ENCODE results near the gene PAXX. TPM values are rescaled to one million over a fixed set of nuclear protein-coding genes. Genes with fewer than 3 reads are reported as not detected.

PAXX gene
- 25.9 and 27.8 TPM in 2 replicates for total RNA-seq (2014; rRNA removed; shearing (Covaris generic))

- peak; percentile 92 for DNase-seq
- Histone ChIP-seq H3K27me3 (peaks cover 18% of the 10 kb centered on the region; the same call in 1 of the 2 replicates), H3K27ac (peak within 1 kb of the TSS; percentile 65), H3K9me3 (replicated peaks) (peaks cover 4% of the 10 kb centered on the region; the same call in 1 of the 2 replicates), H3K4me1 (peaks cover 13% of the 10 kb centered on the region; the same call in 1 of the 2 replicates), H3K36me3 (peaks cover 3% of the 10 kb centered on the region; the same call in 1 of the 2 replicates), H3K4me3 (peak within 1 kb of the TSS; percentile 72)
These were observed at the start of gene PAXX for GRCh38 chr9:136991993-136992818. Gene PAXX (plus strand): TSS chr9:136992422. CDS start chr9:136992444, 22 bp downstream.

DNA sequence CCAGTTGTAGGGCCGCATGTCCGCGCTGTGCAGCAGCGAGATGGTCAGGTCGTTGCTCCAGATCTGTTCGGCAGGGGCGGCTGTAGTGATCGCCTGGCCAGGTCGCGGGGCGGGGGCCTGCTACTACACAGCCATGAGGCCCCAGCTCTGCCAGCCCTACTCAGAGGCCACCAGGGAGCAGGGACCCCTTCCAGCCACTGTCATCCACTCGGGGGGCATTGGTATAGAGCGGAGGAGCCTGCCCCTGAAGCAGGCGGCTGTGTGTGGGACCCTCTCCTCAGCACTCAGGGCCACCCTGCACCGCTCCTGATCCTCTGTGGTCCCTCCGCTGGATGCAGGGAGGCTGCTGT is 49.4 kb upstream of the PAXX start:
- Histone ChIP-seq H3K27me3 (peaks cover 7% of the 10 kb centered on the region; the same call in 1 of the 2 replicates), H3K36me3 (peaks cover 41% of the 10 kb centered on the region), H3K27ac (no peak overlapping the region), H3K9me3 (replicated peaks) (0 out of 2 replicates have a peak, but pooled peaks cover 2% of the 10 kb centered on the region), H3K4me1 (peaks cover 3% of the 10 kb centered on the region; the same call in 1 of the 2 replicates), H3K4me3 (no peak overlapping the region)
- DNase-seq = no peak

DNA sequence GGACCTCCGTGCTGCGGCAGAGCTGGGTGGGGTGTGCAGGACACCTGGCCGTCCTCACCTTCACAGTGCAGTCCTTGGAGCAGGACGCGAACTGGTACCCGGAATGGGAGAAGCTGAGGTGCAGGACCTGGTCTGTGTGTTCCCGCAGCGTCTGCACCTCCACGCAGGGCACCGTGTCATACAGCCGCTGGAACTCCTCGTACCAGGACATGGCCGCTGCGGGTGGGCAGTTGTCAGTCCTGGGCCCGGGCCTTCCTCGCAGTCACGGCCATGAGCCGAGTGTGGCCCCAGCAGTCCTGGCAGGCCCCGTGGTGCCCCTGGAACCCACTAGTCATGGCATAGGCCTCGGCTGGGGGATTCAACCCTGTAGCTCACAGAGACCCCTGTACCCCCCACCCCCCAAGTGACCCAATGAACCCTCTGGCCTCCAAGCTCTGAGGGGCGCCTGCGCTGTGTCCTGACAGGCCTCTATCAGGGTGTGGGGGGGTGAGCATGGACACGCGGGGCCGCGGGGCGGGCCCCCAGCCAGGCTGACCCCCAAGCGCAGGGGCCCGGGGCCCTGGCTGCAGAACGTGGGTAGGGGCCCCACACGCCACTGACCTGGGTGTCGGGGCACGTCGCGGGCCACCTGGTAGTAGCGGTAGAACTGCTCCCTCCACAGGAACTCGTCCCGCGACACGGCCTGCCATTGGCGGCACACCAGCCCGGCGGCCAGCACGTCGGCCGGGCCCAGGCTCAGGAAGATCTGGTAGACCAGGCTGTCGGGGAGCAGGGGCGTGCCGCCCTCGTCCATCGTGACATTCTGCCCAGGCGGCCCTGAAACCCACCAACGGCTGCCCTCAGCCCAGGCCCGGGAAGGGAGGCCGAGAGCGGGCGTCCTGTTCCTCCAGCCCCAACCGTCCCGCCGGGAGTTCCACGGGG is 48.7 kb upstream of the PAXX start:
- peak overlapping the region; percentile 74 for H3K4me3 ChIP-seq
- peaks cover 7% of the 10 kb centered on the region; the same call in 1 of the 2 replicates for H3K27me3 ChIP-seq
- no peak overlapping the region for H3K27ac ChIP-seq
- H3K4me1 ChIP-seq = peaks cover 3% of the 10 kb centered on the region; the same call in 1 of the 2 replicates
- 0 out of 2 replicates have a peak, but pooled peaks cover 2% of the 10 kb centered on the region for H3K9me3 ChIP-seq (replicated peaks)
- H3K36me3 ChIP-seq = peaks cover 39% of the 10 kb centered on the region
- peak; percentile 52 for DNase-seq

DNA sequence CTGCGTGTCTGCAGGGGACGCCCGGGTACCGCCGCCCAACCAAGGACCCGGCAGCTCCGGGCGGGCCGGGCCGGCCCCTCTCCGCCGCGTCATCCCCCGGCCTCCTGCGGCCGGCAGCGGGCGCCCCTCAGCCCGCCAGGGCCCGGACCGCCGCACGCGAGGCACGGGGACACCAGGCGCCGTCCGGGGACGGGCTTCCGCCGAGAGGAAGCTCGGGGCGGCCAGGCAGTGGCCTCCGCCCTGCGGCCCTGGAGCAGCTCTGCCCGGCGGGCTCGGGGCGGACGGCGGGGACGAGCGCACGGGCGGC is 48.1 kb upstream of the PAXX start:
- 0 out of 2 replicates have a peak, but pooled peaks cover under 1% of the 10 kb centered on the region for H3K9me3 ChIP-seq (replicated peaks)
- H3K36me3 ChIP-seq = peaks cover 34% of the 10 kb centered on the region
- no peak overlapping the region for H3K27ac ChIP-seq
- H3K27me3 ChIP-seq = peaks cover 7% of the 10 kb centered on the region; the same call in 1 of the 2 replicates
- peak overlapping the region; percentile 74 for H3K4me3 ChIP-seq
- peaks cover 3% of the 10 kb centered on the region; the same call in 1 of the 2 replicates for H3K4me1 ChIP-seq
- no peak for DNase-seq

DNA sequence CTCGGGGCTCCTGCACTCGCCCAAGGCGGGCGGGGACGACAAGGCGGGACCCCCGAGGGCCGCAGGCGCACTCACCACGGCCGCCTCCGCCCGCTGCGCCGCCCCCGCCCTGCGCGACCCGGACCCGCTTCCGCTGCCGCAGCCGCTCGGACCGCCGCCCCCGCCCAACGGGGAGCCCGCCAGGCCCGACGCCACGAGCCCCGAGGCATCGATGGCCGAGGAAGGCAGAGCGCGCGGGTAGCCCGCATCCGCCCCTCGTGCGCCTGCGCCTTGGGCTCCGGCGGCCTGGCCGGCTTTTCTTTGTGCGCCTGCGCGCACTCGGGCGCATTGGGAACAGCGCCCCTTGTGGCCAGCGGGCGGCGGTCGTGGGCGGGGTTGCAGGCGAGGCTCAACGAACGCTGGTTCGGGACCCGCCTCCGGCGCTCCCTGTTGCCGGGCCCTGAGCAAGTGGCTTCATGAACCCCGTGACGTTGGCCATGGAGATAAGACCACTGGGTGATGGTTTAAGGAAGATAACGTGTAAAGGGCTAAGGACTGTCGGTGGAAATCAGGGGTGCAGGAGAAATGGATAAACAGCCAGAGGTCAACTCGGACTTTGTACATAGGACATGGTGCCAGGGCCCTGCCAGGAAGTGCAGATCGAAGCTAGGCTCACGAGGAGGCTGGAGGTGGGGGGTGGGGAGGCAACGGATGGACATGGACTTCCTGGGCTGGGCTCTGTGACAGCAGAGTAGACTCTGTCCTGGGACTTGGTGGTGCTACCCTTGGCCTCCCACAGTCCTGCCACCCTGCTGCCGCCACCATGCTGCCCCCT is 47.5 kb upstream of the PAXX start, which contains the start of the genes C8G and FBXW5:
Gene C8G, plus strand, starts transcription at position 725 of the 814 bp plus-strand sequence. Its CDS starts 78 bp downstream, at position 803.
Gene FBXW5, minus strand, starts transcription at position 220 of the 814 bp plus-strand sequence. CDS start 655 bp downstream, outside the sequence.
- peaks cover 7% of the 10 kb centered on the region; the same call in 1 of the 2 replicates for H3K27me3 ChIP-seq
- no peak within 1 kb of the TSS for H3K27ac ChIP-seq

GRCh38 chr9:136945333-136946227 is 46.6 kb upstream of the PAXX start:
- H3K4me3 ChIP-seq = no peak overlapping the region
- peaks cover 3% of the 10 kb centered on the region; the same call in 1 of the 2 replicates for H3K4me1 ChIP-seq
- peaks cover 9% of the 10 kb centered on the region; the same call in 1 of the 2 replicates for H3K27me3 ChIP-seq
- H3K36me3 ChIP-seq = peaks cover 22% of the 10 kb centered on the region
- H3K27ac ChIP-seq = no peak overlapping the region
- no peaks in the 10 kb centered on the region for H3K9me3 ChIP-seq (replicated peaks)
- DNase-seq = no peak

More for the DNA sequence above, 47.5 kb upstream of the PAXX start, which contains the start of the genes C8G and FBXW5:
- no peaks in the 10 kb centered on the region for H3K9me3 ChIP-seq (replicated peaks)
- DNase-seq = peak; percentile 95 to 97
- peaks cover 3% of the 10 kb centered on the region; the same call in 1 of the 2 replicates for H3K4me1 ChIP-seq
- H3K4me3 ChIP-seq = peak within 1 kb of the TSS; percentile 74
- H3K36me3 ChIP-seq = peaks cover 29% of the 10 kb centered on the region

DNA sequence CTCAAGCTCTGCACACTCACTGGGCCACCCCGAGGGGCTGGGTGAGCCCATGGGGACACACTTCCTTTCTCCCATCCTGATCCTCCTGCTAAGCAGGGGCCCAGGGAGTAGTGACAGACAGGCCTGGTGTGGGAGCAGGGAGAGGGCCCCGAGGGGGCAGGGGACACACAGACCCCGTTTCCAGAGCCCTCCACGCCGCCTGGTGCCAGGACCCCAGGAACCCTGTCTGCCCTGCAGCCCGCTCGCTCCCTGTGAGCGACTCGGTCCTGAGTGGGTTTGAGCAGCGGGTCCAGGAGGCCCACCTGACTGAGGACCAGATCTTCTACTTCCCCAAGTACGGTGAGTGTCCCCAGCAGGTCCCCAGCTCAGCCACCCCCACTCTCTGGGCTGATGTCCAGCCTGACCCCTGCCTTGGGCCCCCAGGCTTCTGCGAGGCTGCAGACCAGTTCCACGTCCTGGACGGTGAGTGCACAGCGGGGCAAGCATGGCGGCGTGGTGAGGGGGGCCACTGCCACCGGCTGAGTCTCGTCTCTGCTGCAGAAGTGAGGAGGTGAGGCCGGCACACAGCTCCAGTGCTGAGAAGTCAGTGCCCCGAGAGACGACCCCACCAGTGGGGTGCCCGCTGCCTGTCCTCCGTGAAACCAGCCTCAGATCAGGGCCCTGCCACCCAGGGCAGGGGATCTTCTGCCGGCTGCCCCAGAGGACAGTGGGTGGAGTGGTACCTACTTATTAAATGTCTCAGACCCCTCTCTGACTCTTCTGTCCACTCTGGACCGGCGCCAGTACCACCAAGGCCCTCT is 45.8 kb upstream of the PAXX start:
- peaks cover 15% of the 10 kb centered on the region; the same call in 1 of the 2 replicates for H3K27me3 ChIP-seq
- no peak overlapping the region for H3K4me3 ChIP-seq
- peaks cover 14% of the 10 kb centered on the region for H3K36me3 ChIP-seq
- DNase-seq = peak in 1 of 2 experiments; percentile 4
- peaks cover 3% of the 10 kb centered on the region; the same call in 1 of the 2 replicates for H3K4me1 ChIP-seq
- H3K9me3 ChIP-seq (replicated peaks) = no peaks in the 10 kb centered on the region
- no peak overlapping the region for H3K27ac ChIP-seq

GRCh38 chr9:136947028-136947891 is 45.0 kb upstream of the PAXX start:
- Histone ChIP-seq H3K27ac (no peak overlapping the region), H3K4me3 (no peak overlapping the region), H3K36me3 (peaks cover 6% of the 10 kb centered on the region), H3K9me3 (replicated peaks) (no peaks in the 10 kb centered on the region), H3K27me3 (peaks cover 21% of the 10 kb centered on the region), H3K4me1 (peaks cover 3% of the 10 kb centered on the region; the same call in 1 of the 2 replicates)
- DNase-seq = peak in 1 of 2 experiments; percentile 14

GRCh38 chr9:136947955-136948510 is 44.2 kb upstream of the PAXX start:
- H3K27ac ChIP-seq = no peak overlapping the region
- H3K4me1 ChIP-seq = peaks cover 3% of the 10 kb centered on the region; the same call in 1 of the 2 replicates
- peak; percentile 64 to 72 for DNase-seq

DNA sequence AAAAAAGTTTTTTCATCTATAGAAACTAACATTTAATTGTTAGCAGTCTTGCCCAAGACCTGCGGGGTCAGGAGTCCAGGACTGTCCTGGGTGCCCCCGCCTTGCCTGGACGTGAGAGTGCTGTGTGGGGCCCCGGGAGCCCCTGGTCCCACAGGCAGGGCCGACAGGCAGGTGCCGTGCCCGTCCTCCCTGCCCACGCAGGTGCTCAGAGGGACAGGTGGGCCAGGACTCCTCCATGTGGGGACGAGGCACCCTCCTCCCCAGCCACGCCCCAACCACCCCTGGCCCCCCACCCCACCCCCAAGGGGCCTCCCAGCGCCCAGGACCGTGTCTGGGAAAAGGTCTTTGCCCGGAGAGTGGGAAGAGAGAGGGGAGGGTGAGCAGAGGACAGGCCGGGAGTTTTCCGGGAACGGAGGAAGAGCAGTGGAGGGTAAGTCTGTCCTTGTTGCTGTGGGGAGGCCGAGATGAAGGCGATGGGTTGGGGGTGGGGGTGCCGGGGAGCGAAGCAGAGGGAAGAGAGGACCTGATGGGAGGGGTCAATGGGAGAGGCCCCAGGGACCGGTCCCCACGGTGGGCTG is 42.9 kb upstream of the PAXX start:
- H3K4me1 ChIP-seq = no peaks in the 10 kb centered on the region
- no peak overlapping the region for H3K27ac ChIP-seq
- DNase-seq = peak in 1 of 2 experiments; percentile 2

More at GRCh38 chr9:136947955-136948510, 44.2 kb upstream of the PAXX start:
- no peak overlapping the region for H3K4me3 ChIP-seq
- no peaks in the 10 kb centered on the region for H3K9me3 ChIP-seq (replicated peaks)
- H3K27me3 ChIP-seq = peaks cover 26% of the 10 kb centered on the region
- no peaks in the 10 kb centered on the region for H3K36me3 ChIP-seq

More for the DNA sequence above, 42.9 kb upstream of the PAXX start:
- Histone ChIP-seq H3K27me3 (peaks cover 34% of the 10 kb centered on the region), H3K36me3 (no peaks in the 10 kb centered on the region), H3K9me3 (replicated peaks) (no peaks in the 10 kb centered on the region), H3K4me3 (peak overlapping the region; percentile 55)

Measured in SJCRH30 (cell line).